Occipital lobe (tissue), 2 donors: ENCODE results near the gene TRAPPC6A. TPM values are rescaled to one million over a fixed set of nuclear protein-coding genes. Genes with fewer than 3 reads are reported as not detected.

Source experiments
- DNase-seq: peaks from one replicate; lab custom pipeline; 2025; lab: John Stamatoyannopoulos, UW
- total RNA-seq: library from RNA; depleted of rRNA; stranded (reverse); fragments of >200 nt; gene quantifications from one replicate; pipeline ENCODE4 v1.2.3, GENCODE V29; 2014

TRAPPC6A gene, protein sequence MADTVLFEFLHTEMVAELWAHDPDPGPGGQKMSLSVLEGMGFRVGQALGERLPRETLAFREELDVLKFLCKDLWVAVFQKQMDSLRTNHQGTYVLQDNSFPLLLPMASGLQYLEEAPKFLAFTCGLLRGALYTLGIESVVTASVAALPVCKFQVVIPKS
- total RNA-seq = 2.2 TPM

DNA sequence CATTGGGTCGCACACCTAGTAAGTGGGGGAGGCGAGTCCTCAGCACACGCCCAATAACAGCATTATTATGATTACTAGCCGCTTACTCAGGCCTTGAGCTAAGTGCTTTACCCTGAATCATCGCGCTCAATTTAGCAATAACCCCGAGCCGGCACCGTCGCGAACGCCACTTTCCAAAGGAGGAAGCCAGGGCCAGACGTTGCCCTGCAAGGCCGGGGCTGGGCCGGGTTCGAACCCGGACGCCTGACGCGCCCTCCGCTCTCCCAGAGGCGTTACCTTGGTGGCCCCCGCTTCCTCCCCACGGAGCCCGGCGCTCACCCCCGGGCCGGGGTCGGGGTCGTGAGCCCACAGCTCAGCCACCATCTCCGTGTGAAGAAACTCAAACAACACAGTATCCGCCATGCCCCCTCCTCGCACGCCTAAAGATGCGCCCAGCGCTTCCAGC lies at the start of gene TRAPPC6A:
TSS of gene TRAPPC6A (minus strand) at position 421 of the 445 bp plus-strand sequence. CDS start at position 402, 19 bp downstream.
- no peak for DNase-seq

- DNase-seq = no peak
Measured at GRCh38 chr19:45224645-45225044, 46.6 kb upstream of the TRAPPC6A start.

GRCh38 chr19:45223879-45224278 lies 45.8 kb upstream of the TRAPPC6A start:
- DNase-seq = no peak

GRCh38 chr19:45222724-45223123 lies 44.7 kb upstream of the TRAPPC6A start:
- no peak for DNase-seq

GRCh38 chr19:45218911-45219743 lies 41.1 kb upstream of the TRAPPC6A start:
- no peak for DNase-seq

GRCh38 chr19:45218426-45218825 lies 40.4 kb upstream of the TRAPPC6A start:
- DNase-seq = no peak

- no peak for DNase-seq
Measured at GRCh38 chr19:45217957-45218334, 39.9 kb upstream of the TRAPPC6A start.

DNA sequence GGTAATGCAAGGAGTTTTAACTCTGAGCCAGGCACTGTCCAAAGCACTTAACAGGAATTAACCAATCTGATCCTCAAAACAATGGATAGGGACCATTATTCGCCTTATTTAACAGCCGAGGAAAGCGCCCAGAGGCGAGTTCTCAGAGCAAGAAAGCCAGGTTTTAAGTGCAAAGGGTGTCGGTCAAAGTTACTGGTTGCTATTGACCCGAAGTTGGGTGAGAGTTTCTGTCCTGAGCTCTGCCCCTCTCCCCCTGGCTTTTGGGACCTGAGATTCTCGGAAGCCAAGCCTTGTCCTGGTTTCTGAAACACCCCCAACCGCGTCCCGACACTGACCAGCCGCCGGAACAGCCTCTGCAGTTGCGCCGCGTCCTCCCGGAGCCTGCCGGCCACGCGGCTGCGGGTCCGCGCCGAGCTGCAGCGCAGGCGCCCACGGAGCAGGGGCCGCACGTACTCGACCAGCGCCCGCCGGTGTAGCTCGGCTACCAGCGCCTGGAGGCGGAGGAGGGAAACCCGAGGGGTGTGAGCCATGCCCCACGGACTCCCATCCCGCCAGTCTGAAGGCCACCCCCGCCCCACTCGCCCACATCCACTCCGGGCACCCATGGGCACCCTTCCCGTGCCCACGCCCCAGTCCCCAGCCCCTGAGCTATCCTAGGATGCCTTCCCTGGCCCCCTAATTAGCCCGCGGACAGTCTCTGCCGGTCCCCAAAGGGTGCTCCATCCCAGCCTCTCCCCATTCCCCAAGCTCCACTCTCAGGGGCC lies 39.3 kb upstream of the TRAPPC6A start:
- no peak for DNase-seq

DNA sequence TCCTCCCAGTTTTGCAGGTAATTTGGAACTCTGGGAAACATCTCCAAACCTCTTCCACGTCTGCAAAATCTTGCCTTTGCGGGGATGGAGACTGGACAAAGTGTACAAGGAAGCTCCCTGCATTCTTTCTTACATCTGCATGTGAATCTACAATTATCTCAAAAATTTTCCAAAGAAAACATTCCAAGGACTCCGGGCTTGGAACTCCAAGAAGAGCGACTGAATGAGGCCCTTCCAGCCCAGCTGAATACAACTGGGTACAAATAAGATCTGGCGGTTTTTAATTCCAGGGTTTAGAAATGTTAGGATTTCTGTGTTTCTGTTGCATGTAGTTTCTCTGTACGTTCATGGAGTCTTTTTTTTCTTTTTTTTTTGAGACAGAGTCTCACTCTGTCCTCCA lies 38.6 kb upstream of the TRAPPC6A start:
- DNase-seq = no peak

- no peak for DNase-seq
Measured at GRCh38 chr19:45215391-45216191, 37.6 kb upstream of the TRAPPC6A start.

GRCh38 chr19:45213031-45213430 lies 35.0 kb upstream of the TRAPPC6A start:
- no peak for DNase-seq

DNA sequence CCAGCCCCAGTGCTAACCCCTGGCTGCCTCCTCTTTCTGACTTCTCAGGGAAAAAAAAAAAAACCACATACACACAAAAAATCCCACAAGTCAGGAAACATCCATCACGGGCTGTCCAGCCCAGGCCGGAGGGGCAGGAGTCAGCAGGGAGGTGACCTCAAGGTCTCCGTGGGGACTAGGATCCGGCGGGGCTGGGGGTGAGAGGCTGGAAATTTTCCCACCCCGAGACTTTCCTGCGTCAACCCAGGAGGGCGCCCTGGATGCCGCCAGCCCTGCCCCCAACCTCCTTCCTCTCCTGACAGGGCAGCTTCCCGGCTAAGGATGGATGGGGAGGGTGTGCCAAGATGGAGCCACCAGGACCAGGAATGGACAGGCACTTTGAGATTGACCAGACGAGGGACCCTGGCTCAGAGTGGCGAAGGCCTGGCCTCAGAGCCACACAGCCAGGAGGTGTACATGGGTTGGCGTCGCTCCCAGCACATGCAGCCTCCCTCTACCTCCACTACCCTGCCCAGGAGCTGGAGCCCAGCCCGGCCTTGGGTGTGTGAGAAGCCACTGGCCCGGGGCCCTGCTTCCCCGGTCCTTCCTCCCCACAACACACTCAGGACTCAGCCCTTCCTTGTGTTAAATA lies 33.8 kb upstream of the TRAPPC6A start:
- DNase-seq = no peak

DNA sequence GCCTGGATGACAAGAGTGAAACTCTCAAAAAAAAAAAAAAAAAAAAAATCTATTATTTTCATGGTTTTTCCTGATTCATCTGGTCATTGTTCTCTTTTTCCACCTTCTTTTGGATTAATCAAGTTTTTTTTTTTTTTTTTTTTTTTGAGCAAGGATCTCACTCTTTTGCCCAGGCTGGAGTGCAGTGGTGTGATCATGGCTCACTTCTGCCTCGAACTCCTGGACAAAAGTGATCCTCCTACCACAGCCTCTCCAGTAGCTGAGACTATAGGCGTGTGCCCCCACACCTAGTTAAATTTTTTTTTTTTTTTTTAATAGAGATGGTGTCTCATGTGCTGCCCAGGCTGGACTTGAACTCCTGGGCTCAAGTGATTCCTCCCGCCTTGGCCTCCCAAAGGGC lies 28.3 kb upstream of the TRAPPC6A start:
- DNase-seq = no peak

- no peak for DNase-seq
Measured at GRCh38 chr19:45205810-45206209, 27.8 kb upstream of the TRAPPC6A start.

GRCh38 chr19:45202637-45203036 lies 24.6 kb upstream of the TRAPPC6A start:
- DNase-seq = no peak

DNA sequence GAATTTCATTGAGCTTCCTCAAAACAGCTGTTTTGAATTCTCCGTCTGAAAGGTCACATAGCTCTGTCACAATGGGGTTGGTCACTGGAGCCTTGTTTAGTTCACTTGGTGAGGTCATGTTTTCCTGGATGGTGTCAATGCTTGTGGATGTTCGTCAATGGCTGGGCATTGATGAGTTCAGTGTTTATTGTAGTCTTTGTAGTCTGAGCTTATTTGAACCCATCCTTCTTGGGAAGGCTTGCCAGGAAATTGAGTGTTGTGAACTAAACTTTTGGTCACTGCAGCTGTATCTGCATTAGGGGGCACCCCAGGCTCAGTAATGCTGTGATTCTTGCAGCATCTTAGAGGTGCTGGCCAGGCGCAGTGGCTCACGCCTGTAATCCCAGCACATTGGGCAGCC lies 22.5 kb upstream of the TRAPPC6A start:
- no peak for DNase-seq

- no peak for DNase-seq
Measured at GRCh38 chr19:45195764-45196163, 17.7 kb upstream of the TRAPPC6A start.

DNA sequence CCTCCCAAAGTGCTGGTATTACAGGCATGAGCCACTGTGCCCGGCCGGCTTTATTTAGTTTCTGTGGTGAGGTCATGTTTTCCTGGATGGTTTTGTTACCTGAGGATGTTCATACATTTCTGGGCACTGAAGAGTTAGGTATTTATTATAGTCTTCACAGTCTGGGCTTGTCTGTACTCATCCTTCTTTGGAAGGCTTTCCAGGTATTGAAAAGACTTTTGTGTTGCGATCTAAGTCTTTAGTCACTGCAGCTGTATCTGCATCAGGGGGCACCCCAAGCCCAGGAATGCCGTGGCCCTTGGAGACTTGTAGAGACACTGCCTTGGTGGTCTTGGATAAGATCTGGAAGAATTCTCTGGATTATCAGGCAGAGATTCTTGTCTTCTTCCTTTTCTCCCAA lies 13.3 kb upstream of the TRAPPC6A start:
- DNase-seq = no peak

GRCh38 chr19:45189971-45190370 lies 11.9 kb upstream of the TRAPPC6A start:
- no peak for DNase-seq

DNA sequence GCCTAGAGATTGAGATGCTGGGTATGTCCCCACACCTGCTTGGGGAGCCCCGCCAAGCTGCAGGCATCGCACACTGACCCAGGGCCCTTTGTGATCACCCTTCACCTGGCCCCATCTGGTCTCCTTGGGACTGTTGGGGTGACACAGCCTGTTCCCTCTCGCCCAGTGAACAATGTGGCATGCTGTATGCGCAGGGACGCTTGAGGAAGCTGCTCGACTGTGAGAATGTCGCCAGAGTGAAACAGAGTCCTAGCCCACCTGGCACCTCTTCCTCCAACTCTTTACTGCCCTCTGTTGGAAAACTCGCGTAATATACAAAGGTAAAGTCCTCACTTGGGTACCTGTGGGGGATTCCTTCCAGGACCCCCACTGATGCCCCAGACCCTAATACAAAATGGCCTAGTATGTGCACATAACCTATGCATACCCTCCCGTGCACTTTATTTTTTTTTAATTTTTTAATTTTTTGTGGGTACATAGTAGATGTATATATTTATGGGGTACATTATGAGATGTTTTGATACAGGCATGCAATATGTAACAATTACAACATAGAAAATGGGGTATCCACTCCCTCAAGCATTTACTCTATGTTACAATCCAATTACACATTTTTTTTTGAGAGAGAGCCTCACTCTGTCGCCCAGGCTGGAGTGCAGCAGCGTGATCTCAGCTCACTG lies 9.5 kb upstream of the TRAPPC6A start:
- DNase-seq = no peak
